Measurements from ENCODE around the gene PPFIBP2.
A peak's percentile ranks its signal among the peaks of the same experiment; 100 is the strongest.

PPFIBP2 gene

DNA sequence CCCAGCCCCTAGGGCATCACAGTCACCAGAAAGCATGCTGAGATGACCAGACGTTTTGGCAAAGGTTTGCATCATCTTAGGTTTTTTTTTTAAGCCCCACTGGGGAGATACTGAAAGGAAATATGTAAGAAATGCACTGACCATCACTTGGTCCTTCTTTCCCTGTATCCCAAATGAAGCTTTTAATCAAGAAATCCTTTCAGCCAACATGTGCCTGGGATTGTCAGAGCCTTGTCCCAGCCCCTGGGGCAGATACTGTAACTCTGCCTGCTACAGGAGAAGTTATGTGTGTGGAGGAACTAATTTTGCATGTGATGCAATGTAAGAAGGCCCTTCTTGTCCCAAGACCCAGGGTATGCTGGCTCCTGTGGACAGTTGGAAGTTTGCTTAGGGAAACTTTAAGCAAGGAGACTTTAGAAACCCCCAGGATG lies 65.6 kb downstream of the PPFIBP2 start:
- peak; percentile 87 for DNase-seq

DNA sequence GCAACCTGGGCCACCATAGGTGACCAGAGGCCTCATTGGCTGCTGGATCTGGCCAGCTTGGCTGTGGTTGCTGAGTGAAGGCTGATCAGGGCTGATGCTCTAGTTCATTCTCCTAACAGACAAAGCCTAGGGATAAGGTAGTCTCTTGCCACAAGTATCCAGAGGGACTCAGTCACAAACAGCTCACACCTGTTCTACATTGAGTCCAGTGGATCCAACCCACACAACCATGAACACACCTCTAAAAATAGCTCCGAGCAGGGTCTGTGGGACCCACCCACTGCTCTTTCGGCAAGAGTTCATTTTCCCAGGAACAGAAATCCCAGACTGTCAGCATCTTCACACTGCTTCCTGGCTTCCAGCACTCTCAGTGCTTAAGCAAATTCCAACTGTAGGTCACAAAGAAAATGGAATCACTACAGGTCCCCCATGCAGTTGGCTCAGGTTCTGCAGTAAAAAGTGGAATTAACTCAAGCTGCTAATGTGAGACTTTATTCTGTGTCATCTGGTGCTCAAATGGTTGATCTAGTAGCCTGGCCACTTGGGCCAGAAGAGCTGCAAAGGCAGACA lies 67.3 kb downstream of the PPFIBP2 start:
- no peak for DNase-seq

GRCh38 chr11:7582338-7582985 lies 68.7 kb downstream of the PPFIBP2 start:
- DNase-seq = no peak

- no peak for DNase-seq
Observed at GRCh38 chr11:7583248-7583647, 69.4 kb downstream of the PPFIBP2 start.

- DNase-seq = no peak
Observed at GRCh38 chr11:7584910-7585309, 71.1 kb downstream of the PPFIBP2 start.

DNA sequence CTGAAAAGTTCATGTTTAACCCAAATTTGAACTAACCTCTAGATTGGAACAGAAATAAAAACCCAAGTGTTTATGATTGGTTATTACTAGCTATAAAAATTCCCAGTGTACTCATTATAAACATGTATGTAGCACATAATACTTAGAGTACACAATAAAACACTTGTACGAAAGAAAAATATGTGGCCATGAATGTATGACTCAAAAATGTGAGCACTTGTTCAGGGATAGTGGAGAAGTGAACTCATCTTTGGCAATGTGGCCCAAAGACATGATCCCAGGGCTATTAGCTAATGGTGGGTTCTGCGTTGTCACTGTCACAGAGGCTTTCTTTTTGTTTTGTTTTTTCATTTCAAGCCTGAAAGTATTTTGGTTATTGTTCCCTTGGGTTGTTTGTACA lies 72.0 kb downstream of the PPFIBP2 start:
- peak; percentile 48 for DNase-seq

DNA sequence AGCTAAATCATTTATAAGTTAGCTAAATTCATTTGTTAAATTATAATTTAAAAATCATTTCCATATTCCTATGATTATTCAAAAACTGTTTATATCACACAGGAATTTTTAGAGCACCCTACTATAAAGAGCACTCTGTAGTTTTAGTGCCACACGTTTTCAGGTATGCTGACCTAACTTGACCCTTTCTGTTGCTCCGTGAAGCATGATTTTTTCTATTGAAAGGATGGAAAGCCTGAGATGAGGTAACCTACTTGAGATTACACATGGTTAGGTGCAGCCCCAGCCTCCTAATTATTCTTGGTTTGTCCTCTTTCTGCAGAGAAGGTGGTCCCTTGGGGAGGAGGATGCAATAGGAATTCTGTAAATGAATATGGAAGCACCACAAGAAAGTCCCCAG lies 72.6 kb downstream of the PPFIBP2 start:
- no peak for DNase-seq

DNA sequence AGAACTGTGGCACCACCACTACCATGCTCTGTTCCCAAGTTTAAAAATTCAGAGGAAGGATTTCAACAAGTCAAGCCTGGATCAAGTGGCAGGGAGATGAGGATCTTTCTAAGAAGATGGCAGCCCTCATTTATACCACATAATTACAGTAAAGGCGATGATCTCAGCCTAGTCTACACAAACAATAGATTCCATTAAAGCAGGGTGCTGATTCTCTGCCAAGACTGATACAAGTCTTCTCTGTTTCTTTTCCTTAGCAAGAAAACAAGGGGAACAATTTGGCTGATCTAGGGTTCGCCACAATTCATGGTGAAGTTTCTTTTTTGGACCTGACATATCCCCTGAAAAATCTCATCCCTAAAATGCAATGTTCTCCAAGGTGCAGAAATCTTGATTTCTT lies 73.9 kb downstream of the PPFIBP2 start:
- no peak for DNase-seq

DNA sequence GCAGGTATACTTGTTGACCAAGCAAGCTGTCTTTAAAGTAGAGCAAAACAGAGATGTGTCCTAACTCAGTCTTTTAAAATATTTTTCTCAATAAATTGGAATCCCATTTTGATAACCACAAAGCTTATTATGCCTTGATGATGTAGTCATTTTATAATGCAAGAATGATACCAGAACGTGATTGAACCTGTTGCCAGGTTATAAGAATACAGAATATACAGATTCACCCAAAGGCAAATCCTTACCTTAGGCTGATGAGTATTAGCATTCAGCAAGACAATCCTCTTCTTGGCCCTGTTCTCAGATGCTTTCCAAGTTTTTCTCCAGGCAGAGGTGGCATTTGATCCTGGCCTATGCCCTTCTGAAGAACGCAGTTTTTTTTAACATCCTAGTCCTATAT lies 76.1 kb downstream of the PPFIBP2 start:
- DNase-seq = no peak

DNA sequence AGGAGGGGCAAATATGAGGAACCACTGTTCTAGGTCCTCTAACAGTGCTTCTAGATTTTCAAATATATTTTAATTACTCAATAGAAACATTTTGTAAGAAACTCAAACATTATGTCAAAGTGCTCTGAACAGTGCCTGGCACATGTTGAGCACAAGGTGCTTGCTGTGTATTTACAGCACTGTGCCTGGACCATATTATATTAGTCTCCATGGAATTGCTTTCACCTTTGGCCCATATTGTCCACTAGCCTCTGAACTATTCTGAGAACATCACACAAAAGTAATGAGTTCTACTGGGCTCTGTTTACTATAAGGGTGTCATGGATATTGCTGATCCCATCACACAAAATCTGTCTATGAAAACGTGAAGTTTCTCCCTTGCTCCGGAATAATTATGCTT lies 76.7 kb downstream of the PPFIBP2 start:
- DNase-seq = no peak

DNA sequence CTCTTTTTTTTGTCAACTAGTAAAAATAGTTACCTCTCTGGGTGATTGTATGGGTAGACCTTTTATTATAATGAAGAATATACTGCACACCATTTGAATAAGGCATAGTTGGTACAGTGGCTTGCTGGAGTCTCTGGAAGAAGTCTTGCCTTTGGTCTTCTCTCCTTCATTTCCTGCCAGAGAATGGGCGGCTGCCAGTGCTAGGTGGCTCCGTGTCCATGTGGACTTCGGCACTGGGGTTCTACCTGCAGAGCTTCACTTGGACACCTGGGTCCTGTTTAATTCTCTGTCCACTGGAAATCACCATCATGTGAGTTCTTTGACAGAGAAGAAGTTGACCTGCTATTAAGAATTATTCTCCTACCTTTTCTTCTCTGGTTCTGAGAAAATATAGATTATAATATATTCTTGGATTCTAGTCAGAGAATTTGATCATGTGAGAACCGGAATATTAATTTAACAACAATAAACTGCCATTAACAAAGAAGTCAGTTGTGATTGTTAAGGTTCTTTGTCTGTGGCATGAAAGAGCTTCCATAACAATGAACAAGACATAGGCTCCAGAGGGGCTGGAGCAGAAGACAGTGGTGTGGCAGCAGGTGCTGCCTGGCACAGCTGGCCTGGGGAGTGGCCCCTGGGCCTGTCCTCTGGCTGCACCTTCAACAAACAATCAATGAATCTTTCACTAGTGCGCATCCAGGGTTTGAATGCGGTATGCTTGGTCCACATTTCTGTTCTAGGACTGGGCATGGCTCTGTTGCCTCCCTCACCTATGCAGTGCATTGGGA lies 77.5 kb downstream of the PPFIBP2 start:
- DNase-seq = no peak

GRCh38 chr11:7591987-7592386 lies 78.2 kb downstream of the PPFIBP2 start:
- DNase-seq = no peak

- DNase-seq = no peak
Observed at GRCh38 chr11:7592711-7593110, 78.9 kb downstream of the PPFIBP2 start.

- no peak for DNase-seq
Observed at GRCh38 chr11:7593481-7593880, 79.7 kb downstream of the PPFIBP2 start.

- peak; percentile 68 for DNase-seq
Observed at GRCh38 chr11:7595016-7595866, 81.4 kb downstream of the PPFIBP2 start.

GRCh38 chr11:7595951-7596350 lies 82.2 kb downstream of the PPFIBP2 start:
- DNase-seq = no peak

GRCh38 chr11:7596975-7597391 lies 83.2 kb downstream of the PPFIBP2 start:
- DNase-seq = no peak

DNA sequence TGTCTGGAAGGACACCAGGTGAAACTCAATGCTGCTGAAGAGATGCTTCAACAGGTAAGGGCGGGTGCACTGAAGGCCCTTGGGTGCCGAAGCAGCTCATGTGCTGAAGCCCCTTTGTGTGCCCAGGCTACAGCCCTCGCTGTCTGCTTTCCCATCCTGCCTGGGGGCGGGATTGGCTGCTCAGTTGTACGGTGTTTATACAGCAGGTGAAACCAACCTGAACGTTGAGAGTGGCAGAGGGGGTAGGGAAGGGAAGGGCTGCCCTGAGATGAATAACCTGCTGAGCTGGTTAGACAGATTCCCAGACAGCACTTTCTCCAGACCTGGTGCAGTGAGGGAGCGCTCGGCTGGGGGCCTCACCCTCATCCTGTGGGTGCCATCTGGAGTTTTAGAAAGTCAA lies 83.8 kb downstream of the PPFIBP2 start:
- DNase-seq = no peak

- DNase-seq = no peak
Observed at GRCh38 chr11:7599209-7599608, 85.4 kb downstream of the PPFIBP2 start.

DNA sequence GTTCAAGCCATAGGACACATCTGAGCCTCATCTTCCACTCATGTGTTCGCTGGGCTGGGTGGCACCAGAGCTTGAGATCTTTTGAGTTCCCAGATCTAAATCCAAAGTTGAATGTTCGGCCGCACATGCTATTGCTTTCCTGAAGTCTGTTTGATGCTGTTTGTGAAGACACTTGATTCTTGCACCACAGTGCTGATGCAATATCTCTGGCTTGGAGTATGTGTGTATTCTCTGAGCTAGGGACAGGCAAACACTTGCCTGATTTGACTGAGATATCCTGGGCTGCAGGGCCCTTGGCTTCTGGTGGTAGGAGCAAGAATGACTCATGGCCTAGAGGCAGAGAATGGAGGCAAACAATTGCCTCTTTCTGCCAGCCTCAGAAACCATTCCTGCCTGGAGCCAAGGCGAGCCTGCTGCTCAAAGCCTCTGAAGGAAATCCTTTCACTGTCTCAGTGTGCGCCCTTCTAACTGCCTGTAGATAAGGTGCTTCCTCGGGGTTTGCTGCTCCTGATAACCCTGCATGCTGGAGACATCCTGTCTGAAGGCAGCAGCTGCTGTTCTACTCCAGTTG lies 86.5 kb downstream of the PPFIBP2 start:
- peak; percentile 57 for DNase-seq

DNA sequence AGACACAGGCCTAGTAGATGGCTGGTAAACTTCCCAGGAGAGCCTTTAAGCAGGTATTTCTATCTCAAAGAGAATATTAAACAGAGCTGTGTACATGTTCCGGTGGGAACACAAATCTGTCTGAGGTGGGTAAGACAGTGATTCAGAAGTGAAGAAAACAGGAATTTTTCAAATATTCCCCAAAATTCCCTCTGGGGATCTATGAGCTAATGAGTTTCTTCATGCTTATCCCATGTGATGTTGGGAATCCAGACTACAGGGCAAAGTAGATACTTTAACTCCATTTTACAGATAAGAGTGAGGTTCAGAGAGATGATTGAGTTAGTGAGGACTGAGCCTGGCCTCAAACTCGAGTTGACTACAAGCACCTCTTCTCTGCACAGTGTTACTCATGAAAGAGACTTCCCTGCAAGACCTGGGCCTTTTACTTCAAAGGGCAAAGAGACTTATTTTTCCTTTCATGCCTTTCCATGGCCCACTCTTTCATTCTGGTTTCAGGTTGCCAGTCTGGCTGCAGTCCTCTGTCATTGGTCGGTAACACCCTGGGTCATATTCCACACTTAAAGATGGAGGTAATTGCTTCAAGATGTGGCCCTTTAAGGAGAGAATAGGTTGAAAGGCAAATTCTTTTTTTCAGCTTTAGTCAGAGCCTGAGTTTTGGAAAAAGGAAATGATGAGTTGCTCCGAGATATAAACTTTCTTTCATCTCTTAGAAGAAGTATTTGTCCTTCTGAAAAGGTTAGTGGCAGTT lies 89.4 kb downstream of the PPFIBP2 start:
- peak; percentile 56 for DNase-seq

Data from fibroblast of skin of scalp (primary cell).